Activated CD4-positive, alpha-beta T cell treated with anti-CD3 and anti-CD28 coated beads for 48 hours (primary cell): ENCODE data around the gene METTL26.

Experiments
- DNase-seq: peaks from one replicate; pipeline ENCODE4 v3.0.0-alpha.2; 2020

Gene METTL26

DNA sequence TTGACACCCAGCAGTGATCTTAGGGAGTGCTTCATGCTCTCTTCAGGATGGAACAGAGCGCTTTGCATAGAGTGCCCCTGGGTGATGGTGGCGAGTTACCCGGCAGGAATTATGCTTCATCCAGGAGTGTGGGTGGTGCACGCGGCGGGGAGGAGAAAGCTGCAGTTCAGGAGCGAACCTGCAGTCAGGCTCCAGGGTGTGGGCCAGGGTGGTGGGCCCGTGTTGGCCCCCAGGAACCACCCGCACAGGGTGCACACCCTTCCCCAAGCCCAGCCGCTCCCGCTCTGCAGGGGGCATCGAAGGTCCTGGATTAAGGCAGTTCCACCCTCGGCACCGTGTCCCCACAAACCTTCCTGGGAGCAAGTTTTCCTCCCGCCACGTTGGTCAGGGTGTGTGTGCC is 42.3 kb downstream of the METTL26 start:
- DNase-seq, result no peak

DNA sequence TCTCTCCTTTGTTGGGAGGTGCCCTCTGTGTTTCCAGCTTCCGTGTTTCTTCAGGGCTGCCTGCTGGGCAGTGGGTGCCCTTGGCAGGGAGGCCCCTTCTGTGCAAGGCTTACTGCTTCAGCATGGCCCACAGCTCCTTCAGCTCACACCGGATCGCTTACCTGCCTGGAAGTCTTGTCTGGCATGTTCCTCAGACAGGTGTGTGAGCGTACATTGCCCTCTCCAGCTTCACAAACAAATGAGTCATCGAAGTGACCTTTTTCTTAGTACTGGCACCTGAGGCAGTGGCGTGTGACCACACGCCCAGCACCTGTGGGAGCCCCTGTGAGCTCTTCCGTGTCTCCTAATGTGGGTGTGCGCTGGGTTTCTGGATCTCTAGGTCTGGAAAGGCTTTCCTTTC is 42.7 kb downstream of the METTL26 start:
- no peak for DNase-seq

DNA sequence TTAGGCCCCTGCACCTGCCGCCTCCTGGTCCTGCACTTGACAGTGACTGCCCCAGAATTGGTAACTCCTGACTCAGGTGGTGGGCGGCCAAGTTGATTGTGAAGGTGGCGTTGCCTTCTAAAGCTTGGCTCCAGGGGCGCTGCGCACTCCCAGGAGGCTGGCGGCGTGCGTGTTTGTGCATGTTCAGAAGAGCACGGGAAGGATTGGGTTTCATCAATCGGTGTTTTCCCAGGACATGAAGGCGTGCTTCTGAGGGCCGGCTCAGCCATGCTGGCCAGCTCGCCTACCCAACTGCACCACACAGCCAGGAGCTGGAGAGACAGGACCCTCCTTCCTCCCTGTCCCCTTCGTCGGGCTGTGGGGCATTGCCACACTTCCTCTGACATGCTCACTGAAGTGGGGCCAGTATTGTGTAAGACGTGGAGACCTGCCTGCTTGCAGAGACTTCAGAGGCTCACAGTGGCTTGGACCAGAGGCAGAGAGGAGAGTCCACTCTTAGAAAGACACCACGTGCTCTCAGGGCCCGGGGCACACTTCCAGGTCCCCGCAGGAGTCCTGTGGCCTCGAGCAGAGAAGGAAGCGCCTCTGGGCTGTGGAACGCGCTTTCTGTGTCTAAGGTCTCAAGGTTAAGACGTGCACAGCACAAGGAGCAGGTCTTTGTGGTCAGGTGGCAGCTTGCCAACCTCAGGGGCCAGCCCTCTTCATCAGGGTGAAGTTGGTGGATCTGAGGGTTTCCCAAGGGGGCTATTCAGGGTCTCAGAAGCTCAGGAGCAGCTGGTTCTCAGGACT is 43.4 kb downstream of the METTL26 start:
- no peak for DNase-seq

DNA sequence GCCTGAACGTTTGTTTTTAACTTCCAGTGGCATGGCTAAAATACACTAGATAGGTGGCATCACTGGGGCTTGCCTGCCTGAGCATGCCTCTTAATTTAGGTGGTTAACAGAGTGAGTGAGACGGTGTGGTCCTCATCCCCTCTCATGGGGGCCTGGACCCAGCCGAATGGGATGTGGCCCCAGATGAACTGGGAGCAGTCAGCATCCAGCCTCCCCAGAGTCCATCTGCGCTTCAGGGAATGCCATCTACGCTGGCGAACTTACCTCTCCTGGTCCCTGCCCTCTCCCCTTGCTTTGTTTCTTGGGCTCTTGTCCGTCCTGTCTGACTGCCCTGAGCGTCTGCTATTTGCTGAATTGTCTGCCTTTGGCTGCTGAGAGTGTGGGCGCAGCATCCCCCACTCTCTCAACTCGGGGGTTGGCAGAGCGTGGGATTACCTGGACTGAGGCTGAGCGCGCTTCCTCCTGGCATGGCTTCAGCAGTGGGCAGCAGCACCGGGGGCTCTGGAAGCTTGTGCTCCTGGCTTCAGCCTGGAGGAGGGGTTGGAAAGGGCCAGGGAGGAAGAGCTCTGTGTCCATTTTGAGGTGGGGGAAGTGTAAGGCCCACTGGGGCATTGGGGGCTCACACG is 44.1 kb downstream of the METTL26 start:
- no peak for DNase-seq

DNA sequence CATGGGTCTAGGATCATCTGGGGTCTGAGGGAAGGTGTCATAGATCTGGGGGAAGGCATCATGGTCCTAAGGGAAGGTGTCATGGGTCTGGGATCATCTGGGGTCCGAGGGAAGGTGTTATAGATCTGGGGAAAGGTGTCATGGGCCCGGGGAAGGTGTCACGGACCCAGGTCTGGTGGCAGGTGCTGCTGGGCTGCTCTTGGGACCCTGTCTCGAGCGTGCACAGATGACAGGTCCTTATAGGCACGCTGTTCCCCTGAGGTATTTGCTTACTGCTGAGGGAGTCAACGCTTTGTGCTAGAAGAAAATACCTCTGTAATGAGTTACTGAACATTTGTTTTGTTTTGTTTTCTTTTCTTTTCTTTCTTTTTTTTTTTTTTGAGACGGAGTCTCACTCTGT is 44.9 kb downstream of the METTL26 start:
- no peak for DNase-seq

DNA sequence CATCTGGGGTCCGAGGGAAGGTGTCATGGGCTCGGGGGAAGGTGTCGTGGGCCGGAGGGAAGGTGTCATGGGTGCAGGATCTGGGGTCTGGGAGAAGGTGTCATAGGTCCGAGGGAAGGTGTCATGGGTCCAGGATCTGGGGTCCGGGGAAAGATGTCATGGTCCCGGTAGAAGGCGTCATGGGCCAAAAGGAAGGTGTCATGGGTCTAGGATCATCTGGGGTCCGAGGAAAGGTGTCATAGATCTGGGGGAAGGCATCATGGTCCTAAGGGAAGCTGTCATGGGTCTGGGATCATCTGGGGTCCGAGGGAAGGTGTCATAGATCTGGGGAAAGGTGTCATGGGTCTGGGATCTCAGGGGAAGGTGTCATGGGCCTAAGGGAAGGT is 45.3 kb downstream of the METTL26 start:
- DNase-seq, result no peak

DNA sequence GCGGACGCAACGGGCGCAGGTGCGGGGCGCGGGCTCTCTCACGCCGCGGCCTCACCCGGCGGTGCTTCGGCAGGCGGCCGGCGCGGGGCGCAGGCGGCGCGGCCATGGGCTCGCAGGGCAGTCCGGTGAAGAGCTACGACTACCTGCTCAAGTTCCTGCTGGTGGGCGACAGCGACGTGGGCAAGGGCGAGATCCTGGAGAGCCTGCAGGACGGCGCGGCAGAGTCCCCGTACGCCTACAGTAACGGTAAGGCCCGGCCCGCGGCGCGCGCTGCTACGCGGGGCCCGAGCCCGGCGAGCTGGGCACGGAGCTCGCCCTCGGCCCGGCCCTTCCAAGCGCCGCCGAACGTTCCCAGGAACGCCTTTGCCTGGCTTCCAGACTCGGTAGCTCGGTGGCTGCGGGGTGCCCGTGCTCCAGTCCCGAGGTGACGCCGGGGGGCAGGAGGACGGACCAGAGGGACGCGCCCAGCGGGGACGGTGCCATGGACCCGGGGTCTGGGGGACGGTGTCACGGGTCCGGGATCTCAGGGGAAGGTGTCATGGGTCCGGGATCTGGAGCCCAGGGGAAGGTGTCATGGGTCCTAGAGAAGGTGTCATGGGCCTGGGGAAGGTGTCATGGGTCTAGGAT is 45.8 kb downstream of the METTL26 start:
- peak; percentile 44 for DNase-seq

DNA sequence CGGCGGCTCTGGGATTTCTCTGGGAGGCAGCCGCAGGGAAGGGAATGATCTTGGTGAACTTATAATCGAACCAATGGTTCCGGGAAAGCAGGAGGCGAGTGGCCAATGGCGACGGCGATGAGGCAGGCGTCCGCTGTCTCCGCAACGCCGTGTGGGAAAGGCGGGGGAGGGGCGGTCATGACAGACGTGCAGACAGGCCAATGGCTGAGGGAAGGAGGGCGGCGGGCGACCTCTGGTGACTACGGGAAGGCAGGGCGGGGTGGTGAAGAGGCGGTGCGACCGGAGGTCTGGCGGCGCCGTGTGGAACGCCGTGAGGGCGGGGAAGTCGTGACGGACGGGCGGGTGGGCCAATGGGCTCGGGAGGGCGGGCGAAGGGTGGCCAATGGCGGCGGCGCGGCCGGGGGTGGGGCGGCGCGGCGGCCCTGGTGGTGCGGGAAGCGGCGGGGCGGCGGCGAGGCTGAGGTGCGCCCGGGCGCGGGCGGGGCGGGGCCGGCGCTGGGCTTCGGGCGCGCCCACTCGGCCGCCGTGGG is 46.4 kb downstream of the METTL26 start, which contains the start of gene RAB40C:
TSS of gene RAB40C (plus strand) at position 409 of the 530 bp plus-strand sequence. CDS start 226 bp downstream, outside the sequence.
- DNase-seq, result peak; percentile 99

DNA sequence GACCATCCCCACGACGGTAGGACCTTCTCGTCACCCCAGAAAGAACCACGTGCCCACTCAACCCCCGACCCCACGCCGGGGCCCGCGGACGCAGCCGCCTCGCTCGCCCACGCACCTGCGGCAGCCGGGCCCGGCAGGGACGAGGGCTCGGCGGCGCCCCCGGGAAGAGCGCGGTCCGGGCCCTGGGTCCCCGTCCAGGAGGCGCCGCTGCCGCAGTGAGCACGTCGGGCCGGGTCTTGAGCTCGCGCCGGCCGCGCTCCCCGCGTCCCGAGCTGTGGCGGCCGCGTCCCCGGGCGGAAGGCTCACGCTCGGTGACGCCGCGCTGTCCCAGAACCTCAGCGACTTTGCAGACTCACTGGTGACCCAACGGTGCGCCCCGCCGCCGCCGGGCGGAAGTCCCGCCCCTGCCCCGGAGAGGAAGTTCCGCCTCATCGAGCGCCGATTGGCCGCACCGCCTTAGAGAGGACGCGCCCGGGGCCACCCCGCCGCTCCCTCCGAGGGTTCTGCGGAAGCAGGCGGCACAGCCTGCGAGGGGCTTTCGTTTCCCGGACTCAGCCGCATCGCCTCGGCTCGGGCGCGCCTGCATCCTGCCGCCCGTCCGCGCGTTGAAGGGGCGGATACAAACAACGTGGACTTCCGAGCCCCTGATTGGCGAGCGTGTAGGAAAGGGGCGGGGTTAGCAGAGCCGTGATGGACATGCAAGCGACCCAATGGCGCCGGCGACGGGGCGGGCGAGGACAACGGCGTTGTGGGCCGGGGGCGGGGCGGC is 47.0 kb downstream of the METTL26 start:
- peak; percentile 98 for DNase-seq

DNA sequence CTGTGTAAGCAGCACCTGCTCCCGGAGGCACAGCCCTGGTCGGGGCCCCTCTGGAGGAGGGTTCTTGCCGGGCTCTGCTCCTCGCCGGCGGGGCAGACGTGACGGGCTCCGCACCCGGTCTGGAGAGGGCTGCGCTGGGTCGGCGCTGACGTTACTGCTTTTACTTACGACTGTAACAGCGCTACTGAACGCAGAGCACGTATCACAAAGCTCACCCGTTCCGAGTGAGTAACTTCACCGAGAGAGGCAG is 47.5 kb downstream of the METTL26 start:
- DNase-seq, result no peak

DNA sequence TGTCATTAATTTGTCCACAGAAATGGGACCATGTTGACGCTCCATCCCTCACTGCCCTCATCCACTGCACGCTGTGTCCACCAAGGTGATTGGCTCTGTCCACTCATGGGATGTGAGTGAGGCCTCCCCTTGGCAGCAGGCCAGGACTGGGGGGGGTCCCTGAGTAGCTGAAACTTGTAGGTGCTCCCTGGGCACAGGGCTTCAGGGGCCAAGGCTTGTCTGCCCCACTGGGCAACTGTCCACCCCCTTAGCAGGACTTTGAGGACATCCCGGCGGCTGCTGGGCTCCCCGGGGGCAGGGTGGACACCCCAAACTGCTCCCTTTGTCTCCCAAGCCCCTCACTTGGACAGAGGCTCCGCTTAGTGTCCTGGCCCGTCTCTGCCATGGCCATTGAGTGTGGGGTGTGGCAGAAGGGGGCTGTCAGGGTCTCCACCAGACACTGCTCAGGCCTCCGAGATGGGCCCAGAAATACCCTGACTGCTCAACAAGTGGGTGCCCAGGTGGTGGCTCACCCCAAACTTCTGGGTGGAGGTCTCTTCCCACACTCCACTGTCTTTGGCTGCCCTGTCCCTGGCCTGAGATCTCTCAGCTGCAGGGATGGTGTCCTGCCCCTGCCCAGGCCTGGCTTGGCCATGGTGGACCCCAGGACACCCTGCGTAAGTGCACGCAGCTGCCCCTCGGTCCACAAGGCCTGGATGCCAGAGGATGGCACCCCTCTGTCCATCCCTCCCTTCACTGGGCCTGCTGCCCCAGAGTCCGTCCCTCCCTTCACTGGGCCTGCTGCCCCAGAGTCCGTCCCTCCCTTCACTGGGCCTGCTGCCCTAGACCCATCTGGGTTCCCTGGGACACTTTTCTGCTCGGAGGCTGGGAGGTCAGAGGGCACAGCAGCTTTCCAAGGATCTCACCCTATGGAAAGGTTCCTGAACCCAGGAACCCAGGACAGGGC is 49.2 kb downstream of the METTL26 start:
- no peak for DNase-seq

DNA sequence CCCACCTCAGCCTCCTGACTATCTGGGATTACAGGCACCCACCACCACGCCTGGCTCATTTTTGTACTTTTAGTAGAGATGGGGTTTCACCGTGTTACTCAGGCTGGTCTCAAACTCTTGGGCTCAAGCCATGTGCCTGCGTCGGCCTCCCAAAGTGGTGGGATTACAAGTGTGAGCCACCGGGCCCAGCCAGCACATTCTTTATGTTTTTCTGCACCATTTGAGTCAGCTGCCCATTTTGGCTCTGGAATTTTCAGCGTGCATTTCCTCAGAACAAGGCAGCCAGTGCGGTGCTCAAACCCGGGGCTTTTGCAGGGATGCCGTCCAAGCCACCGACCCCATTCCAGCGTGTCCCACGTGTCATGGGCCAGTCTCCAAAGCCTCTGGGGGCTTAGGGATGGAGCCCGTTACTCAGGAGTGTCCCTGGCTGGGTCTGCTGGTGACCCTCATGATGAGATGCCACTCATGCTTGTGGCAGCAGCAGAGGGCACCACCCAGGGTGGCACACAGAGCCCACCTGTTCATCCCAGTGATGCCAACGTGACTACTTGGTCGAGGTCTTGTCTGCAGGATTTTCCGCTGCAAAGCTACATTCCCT is 50.0 kb downstream of the METTL26 start:
- DNase-seq, result no peak

DNA sequence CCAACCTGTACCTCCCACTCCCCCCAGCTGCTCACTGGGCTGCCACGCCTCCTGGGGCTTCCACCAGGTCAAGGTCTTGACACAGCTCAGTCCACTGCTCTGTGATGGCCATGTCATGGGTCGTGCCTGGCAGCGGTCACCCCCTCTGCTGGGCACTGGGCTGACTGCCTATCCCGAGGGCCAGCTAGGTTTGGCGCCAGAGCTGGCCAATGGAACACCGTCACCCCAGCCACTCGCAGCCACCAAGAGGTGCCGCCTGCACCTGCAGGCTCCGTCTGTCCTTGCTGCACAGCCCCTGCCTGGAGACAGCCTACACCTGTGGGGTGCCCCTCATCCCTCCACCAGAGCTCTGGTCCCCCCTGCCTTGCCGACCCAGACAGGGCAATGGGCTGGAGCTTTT is 50.8 kb downstream of the METTL26 start:
- peak; percentile 29 for DNase-seq
